Measurements from ENCODE around the gene ECI1.

The ECI1 gene

DNA sequence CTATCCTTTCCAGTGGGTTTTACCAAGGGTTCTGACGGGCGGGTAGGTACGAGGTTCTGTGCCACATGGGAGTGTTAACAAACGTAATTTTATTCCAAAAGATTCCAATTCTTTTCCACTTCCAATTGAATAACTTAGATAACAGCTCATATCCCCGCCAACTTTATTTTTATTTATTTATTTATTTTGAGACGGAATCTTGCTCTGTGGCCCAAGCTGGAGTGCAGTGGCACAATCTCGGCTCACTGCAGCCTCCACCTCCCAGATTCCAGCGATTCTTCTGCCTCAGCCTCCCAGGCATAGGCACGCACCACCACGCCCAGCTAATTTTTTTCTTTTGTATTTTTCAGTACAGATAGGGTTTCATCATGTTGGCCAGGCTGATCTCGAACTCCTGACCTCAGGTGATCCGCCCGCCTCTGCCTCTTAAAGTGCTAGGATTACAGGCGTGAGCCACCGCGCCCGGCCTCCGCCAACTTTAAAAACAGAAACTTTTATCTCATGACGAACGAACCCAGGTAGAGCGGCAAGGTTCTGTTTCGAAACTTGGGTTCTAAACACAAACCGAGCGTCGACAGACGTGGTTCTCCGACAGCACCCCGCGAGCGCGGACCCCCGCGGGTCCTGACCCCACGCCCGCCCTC, 613 bp downstream of the ECI1 start:
- Histone ChIP-seq H4K20me1 (ENCODE audit: control insufficient read depth, insufficient read depth, low read depth, low read length) (0 out of 2 replicates have a peak, but pooled peaks cover 3% of the 10 kb centered on the region), H3K4me3 (ENCODE audit: low read length) (peak overlapping the region; percentile 95), H3K27me3 (ENCODE audit: control insufficient read depth, low read length) (no peaks in the 10 kb centered on the region), H3K9me2 (replicated peaks; ENCODE audit: control insufficient read depth, low read length) (no peaks in the 10 kb centered on the region), H3K4me1 (ENCODE audit: control insufficient read depth, low read length) (peaks cover 27% of the 10 kb centered on the region), H3F3A (ENCODE audit: control insufficient read depth, insufficient read depth) (peaks cover 30% of the 10 kb centered on the region), H3K4me2 (ENCODE audit: low read length) (peak overlapping the region; percentile 95), H3K9me3 (ENCODE audit: control insufficient read depth, insufficient read depth, low read length) (no peaks in the 10 kb centered on the region), H3K27ac (ENCODE audit: low read depth, low read length) (peak overlapping the region; percentile 68), H3K79me2 (ENCODE audit: control insufficient read depth, low read length) (peaks cover 31% of the 10 kb centered on the region), H3K36me3 (ENCODE audit: control insufficient read depth, low read length) (peaks cover 56% of the 10 kb centered on the region)
- TF ChIP-seq, protein P1, sequence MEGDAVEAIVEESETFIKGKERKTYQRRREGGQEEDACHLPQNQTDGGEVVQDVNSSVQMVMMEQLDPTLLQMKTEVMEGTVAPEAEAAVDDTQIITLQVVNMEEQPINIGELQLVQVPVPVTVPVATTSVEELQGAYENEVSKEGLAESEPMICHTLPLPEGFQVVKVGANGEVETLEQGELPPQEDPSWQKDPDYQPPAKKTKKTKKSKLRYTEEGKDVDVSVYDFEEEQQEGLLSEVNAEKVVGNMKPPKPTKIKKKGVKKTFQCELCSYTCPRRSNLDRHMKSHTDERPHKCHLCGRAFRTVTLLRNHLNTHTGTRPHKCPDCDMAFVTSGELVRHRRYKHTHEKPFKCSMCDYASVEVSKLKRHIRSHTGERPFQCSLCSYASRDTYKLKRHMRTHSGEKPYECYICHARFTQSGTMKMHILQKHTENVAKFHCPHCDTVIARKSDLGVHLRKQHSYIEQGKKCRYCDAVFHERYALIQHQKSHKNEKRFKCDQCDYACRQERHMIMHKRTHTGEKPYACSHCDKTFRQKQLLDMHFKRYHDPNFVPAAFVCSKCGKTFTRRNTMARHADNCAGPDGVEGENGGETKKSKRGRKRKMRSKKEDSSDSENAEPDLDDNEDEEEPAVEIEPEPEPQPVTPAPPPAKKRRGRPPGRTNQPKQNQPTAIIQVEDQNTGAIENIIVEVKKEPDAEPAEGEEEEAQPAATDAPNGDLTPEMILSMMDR (IDR thresholded peaks at IDR 0.05; ENCODE audit: low read depth, low read length, poor library complexity, severe bottlenecking): no peak
- TF ChIP-seq EZH2phosphoT487 (IDR thresholded peaks at IDR 0.05; ENCODE audit: borderline replicate concordance, low read length): no peak

DNA sequence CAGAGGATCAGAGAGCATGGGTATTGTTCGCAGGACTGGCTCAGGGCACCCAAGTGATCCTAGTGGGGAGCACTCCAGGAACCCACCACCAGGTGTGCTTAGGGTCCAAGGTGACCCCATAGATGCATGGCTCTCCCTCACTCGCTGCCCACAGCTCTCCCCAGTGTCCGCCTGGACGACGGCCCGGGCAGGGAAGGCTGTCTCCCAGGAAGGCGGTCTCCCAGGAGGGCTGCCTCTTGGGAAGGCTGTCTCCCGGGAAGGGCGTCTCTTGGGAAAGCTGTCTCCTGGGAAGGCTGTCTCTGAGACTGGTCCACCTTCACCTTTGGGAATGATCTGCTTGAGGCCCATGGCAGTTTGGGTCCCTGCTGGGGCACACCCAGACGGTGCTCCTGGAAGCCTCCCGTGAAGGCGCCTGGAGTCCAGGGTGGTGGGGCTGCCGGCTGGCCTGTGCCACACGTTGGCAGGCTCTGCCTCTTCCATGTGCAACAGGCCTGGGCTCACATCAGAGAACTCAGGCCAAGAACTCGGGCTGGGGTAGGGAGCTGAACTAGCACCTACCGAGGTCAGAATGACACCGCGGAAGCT, 5.0 kb downstream of the ECI1 start:
- Histone ChIP-seq H4K20me1 (ENCODE audit: control insufficient read depth, insufficient read depth, low read depth, low read length) (no peaks in the 10 kb centered on the region), H3K9me3 (ENCODE audit: control insufficient read depth, insufficient read depth, low read length) (no peaks in the 10 kb centered on the region), H3K4me1 (ENCODE audit: control insufficient read depth, low read length) (peaks cover 7% of the 10 kb centered on the region), H3K4me2 (ENCODE audit: low read length) (no peak overlapping the region), H3K27ac (ENCODE audit: low read depth, low read length) (no peak overlapping the region), H3K36me3 (ENCODE audit: control insufficient read depth, low read length) (peaks cover 58% of the 10 kb centered on the region), H3K4me3 (ENCODE audit: low read length) (no peak overlapping the region), H3K27me3 (ENCODE audit: control insufficient read depth, low read length) (no peaks in the 10 kb centered on the region), H3K79me2 (ENCODE audit: control insufficient read depth, low read length) (peaks cover 28% of the 10 kb centered on the region), H3K9me2 (replicated peaks; ENCODE audit: control insufficient read depth, low read length) (no peaks in the 10 kb centered on the region), H3F3A (ENCODE audit: control insufficient read depth, insufficient read depth) (0 out of 2 replicates have a peak, but pooled peaks cover 5% of the 10 kb centered on the region)
- no peak for TF ChIP-seq EZH2phosphoT487 (IDR thresholded peaks at IDR 0.05; ENCODE audit: borderline replicate concordance, low read length)

DNA sequence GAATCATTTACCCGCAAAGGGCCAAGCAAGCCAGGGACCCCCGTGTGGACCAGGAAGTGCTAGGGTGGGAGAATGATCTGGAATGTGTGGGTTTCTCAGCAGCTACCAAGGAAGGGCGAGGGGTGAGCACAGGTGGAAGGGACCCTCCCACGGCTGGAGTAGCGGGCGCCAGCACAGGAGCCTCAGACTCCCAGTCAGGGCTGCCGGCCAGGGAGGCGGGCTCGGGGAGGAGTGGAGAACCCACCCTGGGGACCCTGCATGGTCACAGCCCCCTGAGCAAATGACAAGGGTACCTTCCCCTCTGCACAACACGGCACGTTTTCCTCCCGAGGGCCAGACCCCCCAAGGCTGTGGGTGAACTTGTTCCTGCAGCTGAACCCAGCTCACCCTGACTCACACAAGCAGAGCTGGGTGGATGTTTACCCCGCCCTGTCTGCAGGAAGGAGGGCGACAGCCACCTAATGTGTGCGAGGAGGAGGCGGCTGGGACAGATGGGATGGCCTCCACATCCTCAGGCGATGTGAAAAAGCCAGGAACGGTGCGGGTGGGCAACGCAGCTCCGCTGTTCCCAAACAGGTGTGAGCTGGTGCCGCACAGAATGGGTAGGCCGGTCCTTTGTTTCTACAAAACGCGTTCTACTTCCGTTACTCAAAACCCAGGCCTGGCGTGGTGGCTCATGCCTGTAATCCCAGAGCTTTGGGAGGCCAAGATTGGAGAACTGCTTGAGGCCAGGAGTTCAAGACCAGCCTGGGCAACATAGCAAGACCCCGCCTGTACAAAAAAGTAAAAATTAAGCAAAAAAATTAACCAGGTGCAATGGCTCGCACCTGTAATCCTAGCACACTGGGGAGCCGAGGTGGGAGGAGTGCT, 6.2 kb downstream of the ECI1 start:
- H3K27ac ChIP-seq (ENCODE audit: low read depth, low read length): no peak overlapping the region
- H3K9me3 ChIP-seq (ENCODE audit: control insufficient read depth, insufficient read depth, low read length): no peaks in the 10 kb centered on the region
- H3K4me3 ChIP-seq (ENCODE audit: low read length): no peak overlapping the region
- H4K20me1 ChIP-seq (ENCODE audit: control insufficient read depth, insufficient read depth, low read depth, low read length): no peaks in the 10 kb centered on the region
- peaks cover 54% of the 10 kb centered on the region for H3K36me3 ChIP-seq (ENCODE audit: control insufficient read depth, low read length)
- peaks cover 19% of the 10 kb centered on the region for H3K79me2 ChIP-seq (ENCODE audit: control insufficient read depth, low read length)
- no peaks in the 10 kb centered on the region for H3K9me2 ChIP-seq (replicated peaks; ENCODE audit: control insufficient read depth, low read length)
- TF ChIP-seq, protein P1 (IDR thresholded peaks at IDR 0.05; ENCODE audit: low read depth, low read length, poor library complexity, severe bottlenecking): no peak
- TF ChIP-seq EZH2phosphoT487 (IDR thresholded peaks at IDR 0.05; ENCODE audit: borderline replicate concordance, low read length): no peak
- H3K4me2 ChIP-seq (ENCODE audit: low read length): no peak overlapping the region
- H3K27me3 ChIP-seq (ENCODE audit: control insufficient read depth, low read length): no peaks in the 10 kb centered on the region
- peaks cover 3% of the 10 kb centered on the region for H3K4me1 ChIP-seq (ENCODE audit: control insufficient read depth, low read length)
- 0 out of 2 replicates have a peak, but pooled peaks cover 5% of the 10 kb centered on the region for H3F3A ChIP-seq (ENCODE audit: control insufficient read depth, insufficient read depth)

Measured in DOHH2 (cell line).